ENCODE data around the gene DGCR2. TPM values are rescaled to one million over a fixed set of nuclear protein-coding genes. Genes with fewer than 3 reads are reported as not detected.

DGCR2 gene
- polyA plus RNA-seq, 1 donor from 2014 or later, result 67.1 TPM

GRCh38 chr22:19057539-19057938, 64.7 kb downstream of the DGCR2 start:
- Histone ChIP-seq H3K4me3 (ENCODE audit: low read length) (no peak overlapping the region), H3K9me2 (ENCODE audit: insufficient read depth, low read length) (no peaks in the 10 kb centered on the region), H3K79me2 (replicated peaks; ENCODE audit: insufficient read depth, low read length) (no peaks in the 10 kb centered on the region), H3K27me3 (ENCODE audit: insufficient read depth, low read depth, low read length) (no peaks in the 10 kb centered on the region), H3K36me3 (ENCODE audit: insufficient read depth, low read length) (peaks cover 3% of the 10 kb centered on the region), H3K27ac (ENCODE audit: low read length) (no peak overlapping the region), H2AFZ (ENCODE audit: low read depth, low read length) (no peak overlapping the region), H3F3A (ENCODE audit: insufficient read depth, low read length, poor library complexity, severe bottlenecking) (no peaks in the 10 kb centered on the region), H3K9ac (ENCODE audit: low read length) (no peak overlapping the region), H3K9me3 (ENCODE audit: low read length) (no peaks in the 10 kb centered on the region), H4K20me1 (ENCODE audit: insufficient read depth) (no peaks in the 10 kb centered on the region), H3K4me2 (ENCODE audit: low read length) (no peak overlapping the region)
- TF ChIP-seq REST (IDR thresholded peaks at IDR 0.05; ENCODE audit: borderline replicate concordance) (no peak), TAF1 (IDR thresholded peaks at IDR 0.05; ENCODE audit: low read depth) (no peak), EZH2 (IDR thresholded peaks at IDR 0.05; ENCODE audit: borderline replicate concordance, insufficient read depth, low read length, poor library complexity, severe bottlenecking) (no peak), RAD21 (conservative IDR thresholded peaks at IDR 0.05) (no peak), EP300 (conservative IDR thresholded peaks at IDR 0.05; ENCODE audit: poor library complexity, severe bottlenecking) (no peak), POLR2AphosphoS5 (IDR thresholded peaks at IDR 0.05) (no peak), MXI1 (conservative IDR thresholded peaks at IDR 0.05; ENCODE audit: poor library complexity, severe bottlenecking) (no peak), SMC3 (conservative IDR thresholded peaks at IDR 0.05; ENCODE audit: poor library complexity) (no peak)
- TF ChIP-seq, protein P1, sequence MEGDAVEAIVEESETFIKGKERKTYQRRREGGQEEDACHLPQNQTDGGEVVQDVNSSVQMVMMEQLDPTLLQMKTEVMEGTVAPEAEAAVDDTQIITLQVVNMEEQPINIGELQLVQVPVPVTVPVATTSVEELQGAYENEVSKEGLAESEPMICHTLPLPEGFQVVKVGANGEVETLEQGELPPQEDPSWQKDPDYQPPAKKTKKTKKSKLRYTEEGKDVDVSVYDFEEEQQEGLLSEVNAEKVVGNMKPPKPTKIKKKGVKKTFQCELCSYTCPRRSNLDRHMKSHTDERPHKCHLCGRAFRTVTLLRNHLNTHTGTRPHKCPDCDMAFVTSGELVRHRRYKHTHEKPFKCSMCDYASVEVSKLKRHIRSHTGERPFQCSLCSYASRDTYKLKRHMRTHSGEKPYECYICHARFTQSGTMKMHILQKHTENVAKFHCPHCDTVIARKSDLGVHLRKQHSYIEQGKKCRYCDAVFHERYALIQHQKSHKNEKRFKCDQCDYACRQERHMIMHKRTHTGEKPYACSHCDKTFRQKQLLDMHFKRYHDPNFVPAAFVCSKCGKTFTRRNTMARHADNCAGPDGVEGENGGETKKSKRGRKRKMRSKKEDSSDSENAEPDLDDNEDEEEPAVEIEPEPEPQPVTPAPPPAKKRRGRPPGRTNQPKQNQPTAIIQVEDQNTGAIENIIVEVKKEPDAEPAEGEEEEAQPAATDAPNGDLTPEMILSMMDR (IDR thresholded peaks at IDR 0.05; ENCODE audit: poor library complexity, severe bottlenecking), result no peak

DNA sequence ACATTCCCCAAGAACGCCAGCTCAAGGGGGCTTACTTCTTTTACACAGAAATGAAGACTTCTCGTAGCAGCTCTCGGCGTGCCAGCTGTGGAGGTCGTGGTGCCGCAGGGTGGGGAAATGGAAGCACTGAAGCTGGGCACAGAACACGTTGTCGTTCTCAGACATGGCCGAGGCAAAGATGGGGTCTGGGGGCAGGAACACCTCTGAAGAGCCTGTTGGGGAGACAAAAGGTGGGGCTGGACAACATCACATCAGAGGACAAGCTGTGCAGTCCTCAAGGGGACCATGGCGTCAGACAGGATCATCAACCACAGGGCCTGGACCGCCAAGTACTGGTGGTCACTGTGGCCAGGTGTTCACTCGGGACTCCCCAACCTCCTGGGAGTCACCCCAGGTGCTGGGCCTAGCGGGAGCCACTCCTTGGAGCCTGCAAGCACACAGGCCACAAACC, 65.2 kb downstream of the DGCR2 start:
- Histone ChIP-seq H3K79me2 (replicated peaks; ENCODE audit: insufficient read depth, low read length) (no peaks in the 10 kb centered on the region), H3F3A (ENCODE audit: insufficient read depth, low read length, poor library complexity, severe bottlenecking) (no peaks in the 10 kb centered on the region), H4K20me1 (ENCODE audit: insufficient read depth) (no peaks in the 10 kb centered on the region), H3K9me3 (ENCODE audit: low read length) (no peaks in the 10 kb centered on the region), H3K4me3 (ENCODE audit: low read length) (no peak overlapping the region), H3K27me3 (ENCODE audit: insufficient read depth, low read depth, low read length) (no peaks in the 10 kb centered on the region), H3K9me2 (ENCODE audit: insufficient read depth, low read length) (no peaks in the 10 kb centered on the region), H2AFZ (ENCODE audit: low read depth, low read length) (no peak overlapping the region), H3K4me2 (ENCODE audit: low read length) (no peak overlapping the region), H3K36me3 (ENCODE audit: insufficient read depth, low read length) (no peaks in the 10 kb centered on the region), H3K27ac (ENCODE audit: low read length) (no peak overlapping the region), H3K9ac (ENCODE audit: low read length) (no peak overlapping the region)
- TF ChIP-seq MXI1 (conservative IDR thresholded peaks at IDR 0.05; ENCODE audit: poor library complexity, severe bottlenecking) (no peak), EZH2 (IDR thresholded peaks at IDR 0.05; ENCODE audit: borderline replicate concordance, insufficient read depth, low read length, poor library complexity, severe bottlenecking) (no peak), RAD21 (conservative IDR thresholded peaks at IDR 0.05) (no peak), POLR2AphosphoS5 (IDR thresholded peaks at IDR 0.05) (no peak), EP300 (conservative IDR thresholded peaks at IDR 0.05; ENCODE audit: poor library complexity, severe bottlenecking) (no peak), REST (IDR thresholded peaks at IDR 0.05; ENCODE audit: borderline replicate concordance) (no peak), SMC3 (conservative IDR thresholded peaks at IDR 0.05; ENCODE audit: poor library complexity) (no peak), TAF1 (IDR thresholded peaks at IDR 0.05; ENCODE audit: low read depth) (no peak)
- TF ChIP-seq, protein P1 (IDR thresholded peaks at IDR 0.05; ENCODE audit: poor library complexity, severe bottlenecking), result no peak
